Inflammatory macrophage treated with lipopolysaccharide for 4 hours (primary cell): Measurements from ENCODE around the gene WDR54.
"Not testable (repeated sequence)": the region's sequence is repeated elsewhere in the genome, so short reads cannot be mapped to it uniquely, and the experiment has no call there.

Source experiments
- DNase-seq: peaks from one replicate; pipeline ENCODE4 v3.0.0-alpha.2; 2020

The WDR54 gene

GRCh38 chr2:74430502-74430901 is 9.0 kb downstream of the WDR54 start:
- no peak for DNase-seq

GRCh38 chr2:74436111-74436805 is 14.7 kb downstream of the WDR54 start:
- DNase-seq, result no peak

- DNase-seq, result peak; percentile 32
Measured at GRCh38 chr2:74436848-74437695, 15.5 kb downstream of the WDR54 start.

GRCh38 chr2:74438248-74438647 is 16.7 kb downstream of the WDR54 start:
- DNase-seq, result no peak

- DNase-seq, result no peak
Measured at GRCh38 chr2:74439373-74439772, 17.8 kb downstream of the WDR54 start.

GRCh38 chr2:74439803-74440377 is 18.4 kb downstream of the WDR54 start:
- no peak for DNase-seq

- peak; percentile 61 for DNase-seq
Measured at GRCh38 chr2:74440378-74441169, 19.0 kb downstream of the WDR54 start.

- DNase-seq, result no peak
Measured at GRCh38 chr2:74441170-74441689, 19.7 kb downstream of the WDR54 start.

GRCh38 chr2:74441690-74442482 is 20.4 kb downstream of the WDR54 start, which contains the start of gene RTKN:
RTKN (minus strand) TSS chr2:74441937; CDS start chr2:74441816, 121 bp downstream.
- DNase-seq, result no peak

GRCh38 chr2:74442483-74443297 is 21.2 kb downstream of the WDR54 start:
- not testable (repeated sequence) for DNase-seq

- DNase-seq, result no peak
Measured at GRCh38 chr2:74444498-74445318, 23.2 kb downstream of the WDR54 start.

GRCh38 chr2:74447230-74447999 is 25.9 kb downstream of the WDR54 start:
- no peak for DNase-seq

GRCh38 chr2:74448771-74449170 is 27.2 kb downstream of the WDR54 start:
- no peak for DNase-seq

GRCh38 chr2:74450570-74451190 is 29.1 kb downstream of the WDR54 start:
- no peak for DNase-seq

- peak; percentile 98 for DNase-seq
Measured at GRCh38 chr2:74454654-74455511, 33.4 kb downstream of the WDR54 start, which contains the start of gene INO80B. INO80B (plus strand) TSS chr2:74455087; CDS start chr2:74455117, 30 bp downstream.

GRCh38 chr2:74457129-74457548 is 35.6 kb downstream of the WDR54 start:
- no peak for DNase-seq

- DNase-seq, result no peak
Measured at GRCh38 chr2:74457549-74458131, 36.1 kb downstream of the WDR54 start.
